Measurements from ENCODE around the gene TRIM44.
"Not testable (repeated sequence)": the region's sequence is repeated elsewhere in the genome, so short reads cannot be mapped to it uniquely, and the experiment has no call there.

Gene TRIM44

DNA sequence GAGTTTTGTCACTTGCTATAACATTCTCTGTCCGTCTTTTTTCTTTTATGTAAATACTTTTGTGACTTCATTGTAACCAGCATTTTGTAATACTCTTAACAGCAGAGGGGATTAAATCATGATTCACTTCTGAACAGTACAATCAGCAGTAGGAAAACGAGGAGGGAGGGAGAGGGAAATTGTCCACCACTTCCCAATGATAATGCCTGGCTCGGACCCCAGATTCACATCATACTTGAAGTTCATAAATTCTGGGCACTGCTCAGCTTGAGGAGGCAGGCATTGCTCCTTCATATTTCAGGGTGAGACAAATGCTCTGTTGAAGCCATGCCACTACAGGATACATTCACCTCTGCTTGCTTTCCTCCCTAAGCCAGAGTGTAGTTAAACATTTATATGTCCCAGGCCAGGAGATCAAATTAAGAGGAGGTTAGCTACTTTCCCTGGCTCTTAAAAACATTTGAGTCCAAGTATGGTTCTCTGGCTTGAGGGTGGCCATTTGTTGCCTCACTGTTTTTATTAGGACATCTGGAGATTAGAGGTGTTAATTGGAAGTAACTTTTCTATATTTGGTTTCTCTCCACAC, 152.2 kb downstream of the TRIM44 start:
- no peak for DNase-seq (ENCODE audit: low read depth, low spot score)

GRCh38 chr11:35815556-35816315, 153.2 kb downstream of the TRIM44 start:
- DNase-seq (ENCODE audit: low read depth, low spot score), result no peak

GRCh38 chr11:35820614-35821013, 158.0 kb downstream of the TRIM44 start:
- DNase-seq (ENCODE audit: low read depth, low spot score), result no peak

DNA sequence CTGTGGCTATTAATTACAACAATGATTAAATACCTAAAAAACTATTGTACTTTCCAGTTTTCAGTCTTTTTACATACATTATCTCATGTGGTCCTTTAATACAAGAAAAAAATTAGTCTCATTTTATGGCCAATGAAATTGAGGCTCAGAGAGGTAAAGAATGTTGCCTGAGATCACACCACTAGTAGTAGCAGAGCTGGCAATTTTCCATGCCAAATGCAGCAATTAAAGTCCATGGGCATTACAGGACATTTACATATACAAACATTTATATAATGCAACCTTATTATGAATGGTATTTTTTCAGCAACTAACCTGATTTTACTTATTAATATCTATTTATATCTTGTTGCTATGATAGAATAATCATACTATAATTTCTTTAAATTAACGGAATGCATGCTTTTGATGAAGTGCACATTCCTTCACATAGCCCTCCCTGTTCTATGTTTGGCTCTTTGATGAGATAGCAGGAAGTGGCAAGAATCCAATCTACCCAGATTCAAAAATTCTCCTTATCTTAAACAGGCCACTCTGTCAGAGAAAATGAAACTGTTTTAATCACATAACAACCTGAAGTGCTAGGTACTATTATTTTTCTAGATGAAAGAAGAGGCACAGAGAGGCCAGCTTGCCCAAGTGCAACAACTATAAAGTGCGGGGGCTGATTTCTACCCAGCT, 160.4 kb downstream of the TRIM44 start:
- no peak for DNase-seq (ENCODE audit: low read depth, low spot score)

GRCh38 chr11:35823742-35824298, 161.2 kb downstream of the TRIM44 start:
- no peak for DNase-seq (ENCODE audit: low read depth, low spot score)

DNA sequence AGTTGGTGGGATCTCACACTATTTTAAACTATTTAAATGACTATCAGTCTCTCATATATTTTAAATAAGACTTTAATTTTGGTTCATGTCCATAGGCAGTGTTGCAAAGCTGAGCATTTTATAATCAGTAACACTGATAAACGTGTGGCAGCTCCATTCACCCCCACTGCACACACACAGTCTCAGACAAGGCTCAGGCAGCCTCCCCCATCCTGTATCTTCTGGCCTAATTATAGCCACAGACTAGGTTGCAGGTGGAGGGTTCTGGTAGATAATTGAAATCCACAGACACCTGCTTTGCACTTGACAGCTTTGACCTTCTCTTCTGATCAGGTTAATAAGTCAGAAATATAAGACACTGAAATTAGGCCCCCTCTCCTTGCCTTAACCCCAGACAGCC, 162.8 kb downstream of the TRIM44 start:
- no peak for DNase-seq (ENCODE audit: low read depth, low spot score)

- no peak for DNase-seq (ENCODE audit: low read depth, low spot score)
Observed at GRCh38 chr11:35826006-35826405, 163.4 kb downstream of the TRIM44 start.

GRCh38 chr11:35826949-35827348, 164.4 kb downstream of the TRIM44 start:
- no peak for DNase-seq (ENCODE audit: low read depth, low spot score)

DNA sequence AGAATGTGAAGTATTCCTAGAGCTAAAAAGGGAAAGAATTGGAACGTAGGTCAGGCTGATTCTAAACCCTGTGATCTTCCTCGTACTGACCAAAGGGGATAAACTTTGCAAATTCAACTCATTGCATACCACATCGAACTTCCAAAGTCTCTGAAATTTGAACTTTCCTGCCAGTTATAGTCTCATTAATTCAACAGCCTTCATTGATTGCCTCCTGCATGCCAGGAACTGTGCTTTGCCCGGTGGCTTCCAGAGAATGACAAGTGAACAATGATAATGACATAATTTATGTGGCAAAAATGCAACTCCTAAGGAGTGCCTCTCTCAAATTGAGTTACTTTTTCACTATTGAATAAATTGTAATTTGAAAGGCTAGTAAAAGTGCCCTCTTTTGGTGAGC, 173.6 kb downstream of the TRIM44 start:
- no peak for DNase-seq (ENCODE audit: low read depth, low spot score)

DNA sequence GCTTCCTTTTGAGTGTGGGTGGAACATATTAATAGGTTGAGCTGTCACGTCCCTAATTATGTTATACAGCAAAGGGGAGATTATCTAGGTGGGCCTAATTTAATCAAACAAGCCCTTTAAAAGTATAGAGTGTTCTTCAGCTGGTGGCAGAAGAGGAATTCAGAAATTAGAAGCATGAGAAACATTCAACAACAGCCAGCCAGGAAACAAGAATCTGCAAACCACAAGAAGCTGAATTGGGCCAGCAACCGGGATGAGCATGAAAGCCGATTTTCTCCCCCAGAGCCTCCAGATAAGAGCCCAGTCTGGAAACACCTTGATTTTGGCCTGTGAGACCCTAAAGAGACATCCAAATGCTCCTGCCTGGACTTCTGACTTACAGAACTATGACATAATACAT, 175.5 kb downstream of the TRIM44 start:
- DNase-seq (ENCODE audit: low read depth, low spot score), result no peak

DNA sequence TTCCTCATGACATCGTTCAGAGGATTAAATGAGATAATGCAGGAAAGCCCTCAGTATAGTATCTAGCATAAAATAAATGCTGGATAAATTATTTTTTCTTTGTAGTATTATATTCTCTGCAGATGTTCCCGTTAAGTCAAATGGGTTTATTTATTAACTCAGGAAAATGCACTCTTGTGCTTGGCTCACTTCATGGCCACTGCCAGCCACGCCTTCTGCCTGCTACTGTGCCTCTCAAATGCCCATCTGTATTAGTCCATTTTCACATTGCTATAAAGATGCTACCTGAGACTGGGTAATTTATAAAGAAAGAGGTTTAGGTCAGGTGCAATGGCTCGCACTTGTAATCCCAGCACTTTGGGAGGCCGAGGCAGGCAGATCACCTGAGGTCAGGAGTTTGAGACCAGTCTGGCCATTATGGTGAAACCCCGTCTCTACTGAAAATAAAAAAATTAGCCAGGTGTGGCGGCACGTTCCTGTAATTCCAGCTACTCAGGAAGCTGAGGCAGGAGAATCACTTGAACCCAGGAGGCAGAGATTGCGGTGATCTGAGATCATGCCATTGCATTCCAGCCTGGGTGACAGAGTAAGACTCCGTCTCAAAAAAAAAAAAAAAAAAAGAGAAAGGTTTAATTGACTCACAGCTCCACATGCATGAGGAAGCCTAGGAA, 176.3 kb downstream of the TRIM44 start:
- DNase-seq (ENCODE audit: low read depth, low spot score), result not testable (repeated sequence)

DNA sequence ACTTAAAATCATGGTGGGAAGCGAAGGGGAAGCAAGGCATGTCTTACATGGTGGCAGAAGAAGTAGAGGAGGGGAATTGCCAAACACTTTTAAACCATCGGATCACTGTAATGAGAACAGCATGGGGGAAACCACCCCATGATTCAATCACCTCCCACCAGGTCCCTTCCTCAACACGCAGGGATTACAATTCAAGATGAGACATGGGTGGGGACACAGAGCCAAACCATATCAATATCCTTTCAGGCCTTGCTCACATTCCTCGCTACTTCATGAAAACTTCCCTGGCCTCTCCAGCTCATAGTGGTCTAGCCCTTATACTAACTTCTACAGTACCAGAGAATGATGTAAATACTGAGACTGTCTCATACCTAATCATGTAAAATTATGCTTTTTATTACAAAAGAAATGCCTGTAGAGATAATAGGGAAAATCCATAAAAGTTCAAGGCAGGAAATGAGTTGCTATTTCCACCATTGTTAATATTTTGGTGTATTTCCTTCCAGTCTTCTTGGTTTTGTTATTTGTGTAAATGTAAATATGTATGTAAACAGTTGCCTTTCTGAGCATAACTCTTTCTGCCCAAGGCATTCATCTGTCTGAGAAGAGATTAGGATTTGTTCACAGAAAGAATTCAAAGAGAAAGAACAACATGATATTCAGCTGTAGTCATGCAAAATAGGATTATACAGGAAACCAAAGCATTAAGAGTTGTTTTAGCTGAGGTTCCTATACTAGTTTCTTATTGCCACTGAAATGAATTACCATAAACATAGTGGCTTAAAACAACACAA, 177.0 kb downstream of the TRIM44 start:
- no peak for DNase-seq (ENCODE audit: low read depth, low spot score)

GRCh38 chr11:35841733-35842132, 179.2 kb downstream of the TRIM44 start:
- no peak for DNase-seq (ENCODE audit: low read depth, low spot score)

DNA sequence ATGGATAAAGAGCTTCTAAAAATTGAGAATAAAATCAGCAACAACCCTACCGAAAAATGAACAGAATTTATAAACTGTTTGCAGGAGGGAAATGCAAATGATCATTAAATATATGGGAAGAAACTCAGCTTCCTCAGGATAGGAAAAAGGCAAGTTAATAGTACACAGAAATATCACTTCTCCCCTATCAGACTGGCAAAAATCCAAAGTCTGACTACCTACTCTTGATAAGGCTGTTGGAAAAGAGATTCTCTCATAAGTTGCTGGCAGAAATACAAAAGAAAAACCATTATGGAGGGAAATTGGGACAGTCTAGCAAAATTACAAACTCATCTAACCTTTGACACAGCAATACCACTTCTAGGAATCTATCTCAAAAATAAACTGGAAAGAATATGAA, 180.4 kb downstream of the TRIM44 start:
- DNase-seq (ENCODE audit: low read depth, low spot score), result no peak

DNA sequence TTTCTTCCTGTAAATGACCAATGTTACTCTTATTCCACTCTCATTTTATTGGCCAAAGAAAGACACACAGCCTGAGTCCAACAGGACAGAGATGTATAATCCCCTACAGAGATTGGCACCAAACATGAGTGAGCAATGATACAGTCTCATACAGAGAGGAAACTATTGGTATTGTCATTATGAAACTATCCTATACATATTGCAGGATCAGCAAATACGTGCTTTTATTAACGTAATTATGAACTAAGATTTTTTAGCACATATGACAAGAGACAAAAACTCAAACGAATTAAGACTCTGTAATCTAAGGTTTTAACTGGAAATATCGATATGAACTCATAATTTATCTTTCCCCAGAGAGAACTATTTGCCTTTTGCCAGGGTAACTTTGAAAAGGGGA, 182.0 kb downstream of the TRIM44 start:
- no peak for DNase-seq (ENCODE audit: low read depth, low spot score)

- DNase-seq (ENCODE audit: low read depth, low spot score), result no peak
Observed at GRCh38 chr11:35845860-35846259, 183.3 kb downstream of the TRIM44 start.

DNA sequence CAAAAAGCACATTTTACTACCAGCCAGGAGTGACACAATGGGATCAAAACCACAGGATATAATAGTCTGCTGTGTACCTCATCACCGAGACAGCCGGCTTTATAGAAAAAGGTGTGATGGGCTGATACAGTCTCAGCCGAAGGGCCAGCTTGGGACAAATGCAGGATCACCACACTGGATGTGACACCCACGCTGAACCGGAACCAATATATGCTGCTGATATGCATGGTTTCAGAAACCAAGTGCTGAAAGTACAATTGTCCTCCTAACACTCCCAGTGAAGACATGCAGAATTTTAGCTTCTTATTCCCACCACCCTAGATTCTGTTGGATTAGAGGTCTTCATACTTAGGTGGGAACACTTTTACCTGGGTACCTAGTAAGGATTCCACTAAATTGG, 184.3 kb downstream of the TRIM44 start:
- no peak for DNase-seq (ENCODE audit: low read depth, low spot score)

GRCh38 chr11:35847473-35847872, 184.9 kb downstream of the TRIM44 start:
- no peak for DNase-seq (ENCODE audit: low read depth, low spot score)

DNA sequence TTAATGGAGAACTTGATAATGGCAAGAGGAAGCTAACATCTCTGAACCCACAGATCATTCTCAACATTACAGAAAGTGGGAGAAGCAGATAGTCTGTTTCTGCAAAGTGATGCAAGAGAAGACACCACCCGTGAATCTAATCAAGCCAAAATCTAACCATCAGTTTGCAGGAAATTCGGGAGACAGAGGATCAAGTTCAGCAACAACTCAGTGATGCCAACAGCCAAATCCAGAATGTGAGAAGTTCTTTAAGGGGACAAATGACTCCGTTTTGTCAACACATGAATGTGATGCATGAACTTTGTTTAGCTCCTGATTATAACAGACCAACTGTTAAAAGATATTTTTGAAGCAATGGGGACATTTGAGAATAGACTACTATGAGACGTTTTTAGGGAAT, 186.0 kb downstream of the TRIM44 start:
- DNase-seq (ENCODE audit: low read depth, low spot score), result no peak

DNA sequence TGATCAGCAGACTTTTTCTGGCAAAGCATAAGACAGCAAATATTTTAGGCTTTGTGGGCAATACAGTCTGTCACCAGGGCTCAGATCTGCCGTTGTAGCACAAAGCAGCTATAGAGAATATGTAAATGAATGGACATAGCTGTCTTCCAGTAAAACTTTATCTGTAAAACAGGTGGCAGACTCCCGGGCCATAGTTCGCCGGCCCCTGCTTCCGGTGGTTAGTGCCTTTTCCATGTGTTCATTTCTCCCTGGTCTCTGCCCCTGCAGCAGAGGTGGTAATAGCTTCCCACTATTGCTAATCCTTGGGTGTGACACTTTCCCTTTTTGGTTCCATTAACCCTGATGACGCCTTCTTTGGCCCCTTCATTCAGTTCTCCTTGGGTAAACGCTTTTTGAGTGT, 187.6 kb downstream of the TRIM44 start:
- no peak for DNase-seq (ENCODE audit: low read depth, low spot score)

GRCh38 chr11:35851342-35851741, 188.8 kb downstream of the TRIM44 start:
- DNase-seq (ENCODE audit: low read depth, low spot score), result no peak
